Panc1 (cell line): ENCODE results near the gene TBCC. TPM values are rescaled to one million over a fixed set of nuclear protein-coding genes. Genes with fewer than 3 reads are reported as not detected.

Experiments
- ATAC-seq: fragments of 200-7000 bp; cut with Tn5 transposase; 2 replicates; pipeline ENCODE4 v1.9.1; 2020; ENCODE audit warnings: mild to moderate bottlenecking, moderate library complexity
- BruUV-seq: library from RNA; stranded (reverse); fragments of 400-500 nt; replicated peaks from 2 replicates; lab custom pipeline; 2021; lab: Mats Ljungman, UMichigan
- CTCF ChIA-PET: fragments of 300-600 bp; sonication (Branson Sonifier 250); formaldehyde crosslinking; loops from one replicate; lab custom pipeline; 2022; ENCODE audit warnings: antibody characterized with exemption; lab: Charles Lee
- POLR2A ChIA-PET: fragments of 300-600 bp; sonication (Branson Sonifier 250); formaldehyde crosslinking; loops from one replicate; lab custom pipeline; 2022; ENCODE audit warnings: antibody characterized with exemption; lab: Charles Lee
- DNase-seq: peaks from one replicate; pipeline ENCODE4 v3.0.0-alpha.2; 2010; ENCODE audit warnings: low read depth, low spot score
- H3K27ac ChIP-seq: 2 replicates; pipeline ENCODE4 v1.5.1; 2011; ENCODE audit warnings: mild to moderate bottlenecking, low read length, inconsistent platforms
- H3K27me3 ChIP-seq: fragments of 200-500 bp; sonication (Bioruptor generic); 2 replicates; pipeline ENCODE4 v1.6.0; 2014; ENCODE audit warnings: low read length, inconsistent platforms; ENCODE audit not compliant: control insufficient read depth, insufficient read depth
- H3K36me3 ChIP-seq: fragments of 200-500 bp; sonication (Bioruptor generic); 2 replicates; pipeline ENCODE4 v1.5.1; 2014; ENCODE audit warnings: inconsistent platforms, mild to moderate bottlenecking, low read length, moderate library complexity; ENCODE audit not compliant: control insufficient read depth, insufficient read depth
- H3K4me1 ChIP-seq: 2 replicates; pipeline ENCODE4 v1.5.1; 2011; ENCODE audit warnings: inconsistent platforms, mild to moderate bottlenecking, low read length, moderate library complexity; ENCODE audit not compliant: control insufficient read depth, insufficient read depth
- H3K4me3 ChIP-seq, 2 experiments: 2 replicates each; pipeline ENCODE4 v1.5.1; 2011 to 2012; ENCODE audit warnings: low read depth in 2 of 2, low read length in 2 of 2, mild to moderate bottlenecking in 2 of 2, inconsistent platforms in 1 of 2, moderate library complexity in 1 of 2
- H3K9me3 ChIP-seq: fragments of 200-500 bp; sonication (Bioruptor generic); 2 replicates; pipeline ENCODE4 v1.5.1; 2014; ENCODE audit warnings: low read depth, mild to moderate bottlenecking, inconsistent platforms, low read length, moderate library complexity; ENCODE audit not compliant: control insufficient read depth, insufficient read depth
- POLR2AphosphoS5 ChIP-seq: IDR thresholded peaks from 2 replicates; pipeline ENCODE4 v1.6.1; 2012; ENCODE audit warnings: mild to moderate bottlenecking, low read depth, low read length, moderate library complexity
- REST ChIP-seq, 2 experiments: IDR thresholded peaks; 2 replicates each; pipeline ENCODE4 v1.6.1; 2011 to 2012; ENCODE audit warnings: low read depth in 2 of 2, control low read depth in 1 of 2, low read length in 1 of 2, mild to moderate bottlenecking in 1 of 2, moderate library complexity in 1 of 2; ENCODE audit not compliant: insufficient read depth in 1 of 2
- SIN3A ChIP-seq: IDR thresholded peaks from 2 replicates; pipeline ENCODE4 v1.6.1; 2012; ENCODE audit warnings: low read depth, mild to moderate bottlenecking, low read length, moderate library complexity, borderline replicate concordance; ENCODE audit not compliant: insufficient read depth
- TCF7L2 ChIP-seq: IDR thresholded peaks from 2 replicates; pipeline ENCODE4 v1.6.1; 2011; ENCODE audit warnings: mild to moderate bottlenecking, low read depth, low read length, inconsistent platforms
- in situ Hi-C: cut with HindIII; loops from 2 replicates; pipeline ENCODE4 v1.10.0; 2016; ENCODE audit warnings: low sequenced_read_pairs, low pct_unique_long_range_greater_than_20kb
- intact Hi-C: fragments of 100-400 bp; cut with micrococcal nuclease; formaldehyde crosslinking; loops from one replicate; pipeline ENCODE4 v1.10.0; 2022; ENCODE audit not compliant: unreplicated experiment
- total RNA-seq: library from RNA; stranded (reverse); gene quantifications from one replicate; pipeline ENCODE4 v1.2.1, GENCODE V29; 2021; ENCODE audit not compliant: unreplicated experiment
- TF ChIP-seq, protein P1 (sequence below): fragments of 450-650 bp; IDR thresholded peaks from 2 replicates; pipeline ENCODE4 v1.5.1; 2017; ENCODE audit warnings: mild to moderate bottlenecking

Gene TBCC
- total RNA-seq, 1 experiment from 2014 or later = 25.7 TPM

DNA sequence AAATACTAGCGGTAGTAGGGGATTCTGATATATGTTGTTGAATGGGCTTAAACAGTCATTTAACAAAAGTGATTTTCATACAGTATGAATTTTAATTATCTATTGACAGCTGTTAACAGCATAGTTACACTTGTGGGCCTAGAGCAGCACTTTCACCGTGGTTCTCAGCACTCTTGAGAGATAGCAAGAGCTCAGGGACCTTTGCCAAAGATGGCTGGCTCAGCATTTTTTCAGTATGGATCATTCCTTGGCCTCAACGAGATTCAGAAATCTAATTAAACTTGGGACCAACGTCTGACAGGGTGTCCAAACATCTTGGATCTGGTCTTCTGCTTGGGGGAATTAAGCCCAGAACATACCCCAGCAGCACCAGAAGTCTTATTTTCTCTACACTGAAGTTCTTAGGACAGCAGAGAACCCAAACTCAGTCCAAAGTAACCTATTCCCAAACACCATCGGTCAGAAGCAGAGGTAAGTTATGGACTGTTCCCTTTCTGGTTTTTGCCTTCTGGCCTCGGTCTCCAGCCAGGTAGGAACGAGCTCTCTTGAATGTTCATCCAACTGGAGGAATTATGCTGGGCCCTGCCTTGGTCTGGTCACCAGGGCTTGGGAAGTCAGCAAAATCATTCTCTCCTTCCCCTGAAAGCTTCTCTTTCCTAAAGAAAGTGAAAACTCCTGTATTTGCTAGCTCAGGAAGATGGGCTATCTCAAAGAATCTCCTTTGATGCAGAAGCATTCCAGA lies 49.2 kb downstream of the TBCC start:
- ChIA-PET POLR2A (interaction anchor here (0.6 kb wide), 1 partner anchor 201 kb away, joined by 3 read pairs; no protein-coding TSS in a partner anchor), CTCF (no interaction called here)
- ATAC-seq (no peak), DNase-seq (no peak)
- no peaks in the 10 kb centered on the region for H3K27me3 ChIP-seq
- H3K27ac ChIP-seq = no peak overlapping the region
- peaks cover 14% of the 10 kb centered on the region for H3K36me3 ChIP-seq
- TF ChIP-seq POLR2AphosphoS5 (no peak), REST (IDR thresholded peaks at IDR 0.05; ENCODE audit: insufficient read depth in 1 of 2, low read depth in 2 of 2, low read length in 1 of 2) (no peak), SIN3A (no peak), TCF7L2 (no peak)
- TF ChIP-seq, protein P1, sequence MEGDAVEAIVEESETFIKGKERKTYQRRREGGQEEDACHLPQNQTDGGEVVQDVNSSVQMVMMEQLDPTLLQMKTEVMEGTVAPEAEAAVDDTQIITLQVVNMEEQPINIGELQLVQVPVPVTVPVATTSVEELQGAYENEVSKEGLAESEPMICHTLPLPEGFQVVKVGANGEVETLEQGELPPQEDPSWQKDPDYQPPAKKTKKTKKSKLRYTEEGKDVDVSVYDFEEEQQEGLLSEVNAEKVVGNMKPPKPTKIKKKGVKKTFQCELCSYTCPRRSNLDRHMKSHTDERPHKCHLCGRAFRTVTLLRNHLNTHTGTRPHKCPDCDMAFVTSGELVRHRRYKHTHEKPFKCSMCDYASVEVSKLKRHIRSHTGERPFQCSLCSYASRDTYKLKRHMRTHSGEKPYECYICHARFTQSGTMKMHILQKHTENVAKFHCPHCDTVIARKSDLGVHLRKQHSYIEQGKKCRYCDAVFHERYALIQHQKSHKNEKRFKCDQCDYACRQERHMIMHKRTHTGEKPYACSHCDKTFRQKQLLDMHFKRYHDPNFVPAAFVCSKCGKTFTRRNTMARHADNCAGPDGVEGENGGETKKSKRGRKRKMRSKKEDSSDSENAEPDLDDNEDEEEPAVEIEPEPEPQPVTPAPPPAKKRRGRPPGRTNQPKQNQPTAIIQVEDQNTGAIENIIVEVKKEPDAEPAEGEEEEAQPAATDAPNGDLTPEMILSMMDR = no peak
- no peaks in the 10 kb centered on the region for H3K4me1 ChIP-seq
- in situ Hi-C loops = no loop called here
- no peaks in the 10 kb centered on the region for H3K9me3 ChIP-seq
- no peak overlapping the region for H3K4me3 ChIP-seq
- intact Hi-C loops = no loop called here
- no TSS peak for BruUV-seq

- Histone ChIP-seq H3K27ac (no peak overlapping the region), H3K27me3 (no peaks in the 10 kb centered on the region), H3K4me1 (no peaks in the 10 kb centered on the region), H3K4me3 (no peak overlapping the region), H3K9me3 (no peaks in the 10 kb centered on the region), H3K36me3 (peaks cover 14% of the 10 kb centered on the region)
- no TSS peak for BruUV-seq
- ChIA-PET POLR2A (interaction anchor here (0.6 kb wide), 1 partner anchor 321 kb away, joined by 10 read pairs; no protein-coding TSS in a partner anchor), CTCF (no interaction called here)
- DNase-seq = no peak
- no peak for ATAC-seq
- TF ChIP-seq, protein P1 = no peak
- TF ChIP-seq POLR2AphosphoS5 (no peak), TCF7L2 (no peak), REST (IDR thresholded peaks at IDR 0.05; ENCODE audit: insufficient read depth in 1 of 2, low read depth in 2 of 2, low read length in 1 of 2) (no peak)
- in situ Hi-C loops = no loop called here
- intact Hi-C loops = no loop called here
Observed at GRCh38 chr6:42694586-42694985, 51.3 kb downstream of the TBCC start.
